ENCODE data around the gene TNS2. TPM values are rescaled to one million over a fixed set of nuclear protein-coding genes. Genes with fewer than 3 reads are reported as not detected.
"Not testable (repeated sequence)": the region's sequence is repeated elsewhere in the genome, so short reads cannot be mapped to it uniquely, and the experiment has no call there.

Gene TNS2
- total and polyA plus RNA-seq, 2 donors = 2.3 to 40.4 TPM

GRCh38 chr12:53094796-53095595 lies 45.1 kb downstream of the TNS2 start:
- DNase-seq (ENCODE audit: low read depth in 6 of 9, low spot score in 9 of 9); H3K4me3 ChIP-seq (ENCODE audit: low read length in 2 of 2); H3K9me3 ChIP-seq (ENCODE audit: control insufficient read depth in 2 of 2, insufficient read depth in 1 of 2, low read length in 1 of 2); H3K27ac ChIP-seq (ENCODE audit: low read depth in 1 of 2, low read length in 1 of 2); H3K36me3 ChIP-seq (ENCODE audit: control insufficient read depth in 2 of 2, insufficient read depth in 2 of 2, low read length in 1 of 2): not testable (repeated sequence)
- peaks cover 14 to 39% of the 10 kb centered on the region in 2 donors for H3K27me3 ChIP-seq (ENCODE audit: control insufficient read depth in 2 of 2, insufficient read depth in 1 of 2, low read length in 1 of 2)
- peaks cover 7 to 27% of the 10 kb centered on the region in 2 donors for H3K4me1 ChIP-seq (ENCODE audit: control insufficient read depth in 2 of 2, insufficient read depth in 2 of 2, low read length in 2 of 2)
- 96% methylated on average over 5 of the region's 5 CpGs for WGBS

- H3K36me3 ChIP-seq (ENCODE audit: control insufficient read depth in 2 of 2, insufficient read depth in 2 of 2, low read length in 1 of 2); DNase-seq (ENCODE audit: low read depth in 6 of 9, low spot score in 9 of 9); H3K27ac ChIP-seq (ENCODE audit: low read depth in 1 of 2, low read length in 1 of 2); H3K4me3 ChIP-seq (ENCODE audit: low read length in 2 of 2); H3K9me3 ChIP-seq (ENCODE audit: control insufficient read depth in 2 of 2, insufficient read depth in 1 of 2, low read length in 1 of 2): not testable (repeated sequence)
- peaks cover 14 to 37% of the 10 kb centered on the region in 2 donors for H3K27me3 ChIP-seq (ENCODE audit: control insufficient read depth in 2 of 2, insufficient read depth in 1 of 2, low read length in 1 of 2)
- WGBS = 98% methylated on average over 3 of the region's 3 CpGs
- H3K4me1 ChIP-seq (ENCODE audit: control insufficient read depth in 2 of 2, insufficient read depth in 2 of 2, low read length in 2 of 2) = peaks cover 7 to 27% of the 10 kb centered on the region in 2 donors
These were observed 45.7 kb downstream of the TNS2 start for GRCh38 chr12:53095596-53095895.

GRCh38 chr12:53096089-53096741 lies 46.4 kb downstream of the TNS2 start:
- Histone ChIP-seq H3K9me3 (ENCODE audit: control insufficient read depth in 2 of 2, insufficient read depth in 1 of 2, low read length in 1 of 2) (no peaks in the 10 kb centered on the region), H3K27ac (ENCODE audit: low read depth in 1 of 2, low read length in 1 of 2) (peak overlapping the region in 1 of 2 donors; percentile 46), H3K4me1 (ENCODE audit: control insufficient read depth in 2 of 2, insufficient read depth in 2 of 2, low read length in 2 of 2) (peaks cover 7 to 27% of the 10 kb centered on the region in 2 donors), H3K36me3 (ENCODE audit: control insufficient read depth in 2 of 2, insufficient read depth in 2 of 2, low read length in 1 of 2) (no peaks in the 10 kb centered on the region), H3K27me3 (ENCODE audit: control insufficient read depth in 2 of 2, insufficient read depth in 1 of 2, low read length in 1 of 2) (peaks cover 14 to 37% of the 10 kb centered on the region in 2 donors), H3K4me3 (ENCODE audit: low read length in 2 of 2) (no peak overlapping the region)
- 93% methylated on average over 11 of the region's 11 CpGs for WGBS
- no peak for DNase-seq (ENCODE audit: low read depth in 6 of 9, low spot score in 9 of 9)

GRCh38 chr12:53096759-53097158 lies 46.9 kb downstream of the TNS2 start:
- H3K27me3 ChIP-seq (ENCODE audit: control insufficient read depth in 2 of 2, insufficient read depth in 1 of 2, low read length in 1 of 2) = peaks cover 14 to 37% of the 10 kb centered on the region in 2 donors
- no peaks in the 10 kb centered on the region for H3K9me3 ChIP-seq (ENCODE audit: control insufficient read depth in 2 of 2, insufficient read depth in 1 of 2, low read length in 1 of 2)
- H3K36me3 ChIP-seq (ENCODE audit: control insufficient read depth in 2 of 2, insufficient read depth in 2 of 2, low read length in 1 of 2) = no peaks in the 10 kb centered on the region
- H3K4me3 ChIP-seq (ENCODE audit: low read length in 2 of 2) = no peak overlapping the region
- WGBS = 81% methylated on average over 9 of the region's 9 CpGs
- DNase-seq (ENCODE audit: low read depth in 6 of 9, low spot score in 9 of 9) = no peak
- peaks cover 7 to 32% of the 10 kb centered on the region in 2 donors for H3K4me1 ChIP-seq (ENCODE audit: control insufficient read depth in 2 of 2, insufficient read depth in 2 of 2, low read length in 2 of 2)
- peak overlapping the region in 1 of 2 donors; percentile 25 for H3K27ac ChIP-seq (ENCODE audit: low read depth in 1 of 2, low read length in 1 of 2)

- no peak for DNase-seq (ENCODE audit: low read depth in 6 of 9, low spot score in 9 of 9)
- no peaks in the 10 kb centered on the region for H3K9me3 ChIP-seq (ENCODE audit: control insufficient read depth in 2 of 2, insufficient read depth in 1 of 2, low read length in 1 of 2)
- 10% methylated on average over 9 of the region's 9 CpGs for WGBS
- H3K27ac ChIP-seq (ENCODE audit: low read depth in 1 of 2, low read length in 1 of 2) = no peak overlapping the region
- peaks cover 7 to 37% of the 10 kb centered on the region in 2 donors for H3K4me1 ChIP-seq (ENCODE audit: control insufficient read depth in 2 of 2, insufficient read depth in 2 of 2, low read length in 2 of 2)
- H3K27me3 ChIP-seq (ENCODE audit: control insufficient read depth in 2 of 2, insufficient read depth in 1 of 2, low read length in 1 of 2) = peaks cover 14 to 37% of the 10 kb centered on the region in 2 donors
- H3K36me3 ChIP-seq (ENCODE audit: control insufficient read depth in 2 of 2, insufficient read depth in 2 of 2, low read length in 1 of 2) = no peaks in the 10 kb centered on the region
- peak overlapping the region; percentile 33 to 47 for H3K4me3 ChIP-seq (ENCODE audit: low read length in 2 of 2)
These were observed 47.3 kb downstream of the TNS2 start for GRCh38 chr12:53097207-53097563.

- peak in 3 of 9 donors; percentile 52 to 62 (median 53) for DNase-seq (ENCODE audit: low read depth in 6 of 9, low spot score in 9 of 9)
- Histone ChIP-seq H3K9me3 (ENCODE audit: control insufficient read depth in 2 of 2, insufficient read depth in 1 of 2, low read length in 1 of 2) (no peaks in the 10 kb centered on the region), H3K36me3 (ENCODE audit: control insufficient read depth in 2 of 2, insufficient read depth in 2 of 2, low read length in 1 of 2) (no peaks in the 10 kb centered on the region), H3K27me3 (ENCODE audit: control insufficient read depth in 2 of 2, insufficient read depth in 1 of 2, low read length in 1 of 2) (peaks cover 14 to 37% of the 10 kb centered on the region in 2 donors), H3K27ac (ENCODE audit: low read depth in 1 of 2, low read length in 1 of 2) (peak within 1 kb of the TSS; percentile 22 to 42), H3K4me1 (ENCODE audit: control insufficient read depth in 2 of 2, insufficient read depth in 2 of 2, low read length in 2 of 2) (peaks cover 8 to 42% of the 10 kb centered on the region in 2 donors), H3K4me3 (ENCODE audit: low read length in 2 of 2) (peak within 1 kb of the TSS; percentile 33 to 47)
- under 1% methylated on average over 51 of the region's 51 CpGs for WGBS
These were observed 47.9 kb downstream of the TNS2 start, which contains the start of gene IGFBP6 for GRCh38 chr12:53097564-53098353. Gene IGFBP6 (plus strand): TSS chr12:53097667. CDS start chr12:53097718, 51 bp downstream.

GRCh38 chr12:53098354-53098981 lies 48.6 kb downstream of the TNS2 start:
- peak overlapping the region; percentile 22 to 25 for H3K27ac ChIP-seq (ENCODE audit: low read depth in 1 of 2, low read length in 1 of 2)
- peak overlapping the region in 1 of 2 donors; percentile 47 for H3K4me3 ChIP-seq (ENCODE audit: low read length in 2 of 2)
- WGBS = 54% methylated on average over 13 of the region's 13 CpGs

GRCh38 chr12:53099071-53099882 lies 49.4 kb downstream of the TNS2 start:
- DNase-seq (ENCODE audit: low read depth in 6 of 9, low spot score in 9 of 9) = peak in 7 of 9 donors; percentile 55 to 89 (median 74)
- H3K27ac ChIP-seq (ENCODE audit: low read depth in 1 of 2, low read length in 1 of 2) = peak overlapping the region in 1 of 2 donors; percentile 36
- no peak overlapping the region for H3K4me3 ChIP-seq (ENCODE audit: low read length in 2 of 2)

More at GRCh38 chr12:53098354-53098981, 48.6 kb downstream of the TNS2 start:
- Histone ChIP-seq H3K36me3 (ENCODE audit: control insufficient read depth in 2 of 2, insufficient read depth in 2 of 2, low read length in 1 of 2) (no peaks in the 10 kb centered on the region), H3K9me3 (ENCODE audit: control insufficient read depth in 2 of 2, insufficient read depth in 1 of 2, low read length in 1 of 2) (no peaks in the 10 kb centered on the region), H3K27me3 (ENCODE audit: control insufficient read depth in 2 of 2, insufficient read depth in 1 of 2, low read length in 1 of 2) (peaks cover 14 to 37% of the 10 kb centered on the region in 2 donors), H3K4me1 (ENCODE audit: control insufficient read depth in 2 of 2, insufficient read depth in 2 of 2, low read length in 2 of 2) (peaks cover 13 to 49% of the 10 kb centered on the region in 2 donors)
- DNase-seq (ENCODE audit: low read depth in 6 of 9, low spot score in 9 of 9) = no peak

More at GRCh38 chr12:53099071-53099882, 49.4 kb downstream of the TNS2 start:
- no peaks in the 10 kb centered on the region for H3K9me3 ChIP-seq (ENCODE audit: control insufficient read depth in 2 of 2, insufficient read depth in 1 of 2, low read length in 1 of 2)
- H3K36me3 ChIP-seq (ENCODE audit: control insufficient read depth in 2 of 2, insufficient read depth in 2 of 2, low read length in 1 of 2) = no peaks in the 10 kb centered on the region
- peaks cover 14 to 37% of the 10 kb centered on the region in 2 donors for H3K27me3 ChIP-seq (ENCODE audit: control insufficient read depth in 2 of 2, insufficient read depth in 1 of 2, low read length in 1 of 2)
- H3K4me1 ChIP-seq (ENCODE audit: control insufficient read depth in 2 of 2, insufficient read depth in 2 of 2, low read length in 2 of 2) = peaks cover 16 to 56% of the 10 kb centered on the region in 2 donors
- 30% methylated on average over 6 of the region's 6 CpGs for WGBS
